NCI-H187 (cell line): ENCODE measurements around the gene PARP9.
A peak's percentile ranks its signal among the peaks of the same experiment; 100 is the strongest.
"Not testable (repeated sequence)": the region's sequence is repeated elsewhere in the genome, so short reads cannot be mapped to it uniquely, and the experiment has no call there.

Experiments
- DNase-seq, 2 experiments: peaks; one replicate each; lab custom pipeline; 2025; lab: John Stamatoyannopoulos, UW

Gene PARP9

GRCh38 chr3:122520861-122521260, 43.2 kb downstream of the PARP9 start:
- DNase-seq: no peak

- no peak for DNase-seq
These were observed 44.4 kb downstream of the PARP9 start for GRCh38 chr3:122519693-122520092.

- DNase-seq: no peak
These were observed 47.2 kb downstream of the PARP9 start for GRCh38 chr3:122516846-122517360.

GRCh38 chr3:122515870-122516269, 48.2 kb downstream of the PARP9 start:
- DNase-seq: no peak

- DNase-seq: no peak
These were observed 49.1 kb downstream of the PARP9 start for GRCh38 chr3:122515020-122515468.

- DNase-seq: peak; percentile 65 to 73
These were observed 49.7 kb downstream of the PARP9 start, which contains the start of gene KPNA1 for GRCh38 chr3:122514123-122515019. KPNA1 (minus strand) TSS chr3:122514939; CDS start chr3:122496565, 18,374 bp downstream.

- DNase-seq: no peak
These were observed 50.5 kb downstream of the PARP9 start for GRCh38 chr3:122513386-122514122.

GRCh38 chr3:122512284-122512683, 51.8 kb downstream of the PARP9 start:
- DNase-seq: no peak

- DNase-seq: no peak
These were observed 53.1 kb downstream of the PARP9 start for GRCh38 chr3:122510878-122511535.

GRCh38 chr3:122508944-122509343, 55.2 kb downstream of the PARP9 start:
- DNase-seq: not testable (repeated sequence)

GRCh38 chr3:122508135-122508914, 55.8 kb downstream of the PARP9 start:
- no peak for DNase-seq

- DNase-seq: no peak
These were observed 57.6 kb downstream of the PARP9 start for GRCh38 chr3:122506450-122506849.

GRCh38 chr3:122505676-122506075, 58.4 kb downstream of the PARP9 start:
- no peak for DNase-seq

GRCh38 chr3:122502941-122503340, 61.2 kb downstream of the PARP9 start:
- no peak for DNase-seq

- no peak for DNase-seq
These were observed 62.0 kb downstream of the PARP9 start for GRCh38 chr3:122502139-122502538.

- DNase-seq: not testable (repeated sequence)
These were observed 63.1 kb downstream of the PARP9 start for GRCh38 chr3:122500964-122501363.

- no peak for DNase-seq
These were observed 65.9 kb downstream of the PARP9 start for GRCh38 chr3:122498152-122498551.

- no peak for DNase-seq
These were observed 66.7 kb downstream of the PARP9 start for GRCh38 chr3:122497425-122497824.

GRCh38 chr3:122496508-122496907, 67.6 kb downstream of the PARP9 start:
- DNase-seq: no peak

- no peak for DNase-seq
These were observed 70.8 kb downstream of the PARP9 start for GRCh38 chr3:122493296-122493695.

GRCh38 chr3:122488262-122488973, 75.7 kb downstream of the PARP9 start:
- no peak for DNase-seq
